C4-2B (cell line): ENCODE results near the gene EPB41.

ENCODE experiments used
- CTCF ChIP-seq: fragments of 450-650 bp; conservative IDR thresholded peaks from 2 replicates; pipeline ENCODE4 v1.5.1; 2017; ENCODE audit warnings: mild to moderate bottlenecking
- ZFX ChIP-seq: fragments of 450-650 bp; IDR thresholded peaks from 2 replicates; pipeline ENCODE4 v1.6.1; 2017

GRCh38 chr1:28950449-28950848 lies 36.1 kb downstream of the EPB41 start:
- TF ChIP-seq CTCF: no peak
- TF ChIP-seq ZFX: no peak
